ENCODE data around the gene CSNK2A1.
A peak's percentile ranks its signal among the peaks of the same experiment; 100 is the strongest.
"Not testable (repeated sequence)": the region's sequence is repeated elsewhere in the genome, so short reads cannot be mapped to it uniquely, and the experiment has no call there.

CSNK2A1 gene

DNA sequence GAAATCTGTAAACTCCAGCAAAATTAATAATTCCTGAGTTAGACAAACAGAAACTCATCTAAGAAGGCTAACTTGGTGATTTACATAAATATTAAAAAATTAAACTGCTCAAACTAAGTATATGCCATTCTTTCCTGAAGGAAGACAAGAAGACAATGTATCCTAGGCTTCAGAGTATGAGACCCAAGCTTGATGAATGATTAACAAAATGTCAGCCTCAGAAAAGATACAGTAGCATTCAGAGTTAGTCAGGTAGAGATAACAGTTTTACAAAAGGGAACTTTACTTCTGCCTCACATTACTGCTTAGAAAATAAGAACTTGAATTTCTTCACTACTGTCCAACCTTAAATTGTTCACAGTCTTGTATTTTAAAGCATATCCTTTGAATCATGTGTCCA, 12.0 kb downstream of the CSNK2A1 start:
- DNase-seq: no peak

DNA sequence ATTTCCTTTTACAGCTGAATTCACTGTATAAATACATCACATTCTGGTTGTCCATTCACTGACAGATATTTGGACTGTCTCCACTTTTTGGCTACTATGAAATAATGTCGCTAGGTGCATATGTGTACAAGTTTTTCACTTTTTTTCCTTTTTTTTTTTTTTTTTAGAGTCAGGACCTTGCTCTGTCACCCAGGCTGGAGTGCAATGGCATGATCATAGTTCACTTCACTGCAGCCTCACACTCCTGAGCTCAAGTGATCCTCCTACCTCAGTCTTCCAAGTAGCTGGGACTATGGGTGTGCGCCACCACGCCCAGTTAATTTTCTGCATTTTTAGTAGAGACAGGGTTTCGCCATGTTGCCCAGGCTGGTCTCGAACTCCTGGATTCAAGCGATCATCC, 13.3 kb downstream of the CSNK2A1 start:
- no peak for DNase-seq

GRCh38 chr20:528923-529604, 14.5 kb downstream of the CSNK2A1 start:
- peak; percentile 67 for DNase-seq

- no peak for DNase-seq
Observed at GRCh38 chr20:527571-527886, 16.1 kb downstream of the CSNK2A1 start.

DNA sequence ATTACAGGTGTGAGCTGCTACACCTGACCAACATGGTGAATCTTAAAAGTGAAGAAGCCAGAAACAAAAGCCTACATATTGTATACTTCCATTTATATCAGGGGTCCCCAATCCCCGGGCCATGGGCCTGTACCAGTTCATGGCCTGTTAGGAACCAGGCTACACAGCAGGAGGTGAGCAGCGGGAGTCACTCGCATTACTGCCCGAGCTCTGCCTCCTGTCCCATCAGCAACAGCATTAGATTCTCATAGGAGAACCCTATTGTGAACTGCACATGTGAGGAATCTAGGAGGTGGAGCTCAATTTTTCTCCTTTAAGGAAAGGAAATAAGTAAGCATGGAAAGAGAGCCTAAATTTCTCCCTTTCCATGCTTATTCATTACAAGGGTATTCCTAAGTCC, 21.7 kb downstream of the CSNK2A1 start:
- no peak for DNase-seq

DNA sequence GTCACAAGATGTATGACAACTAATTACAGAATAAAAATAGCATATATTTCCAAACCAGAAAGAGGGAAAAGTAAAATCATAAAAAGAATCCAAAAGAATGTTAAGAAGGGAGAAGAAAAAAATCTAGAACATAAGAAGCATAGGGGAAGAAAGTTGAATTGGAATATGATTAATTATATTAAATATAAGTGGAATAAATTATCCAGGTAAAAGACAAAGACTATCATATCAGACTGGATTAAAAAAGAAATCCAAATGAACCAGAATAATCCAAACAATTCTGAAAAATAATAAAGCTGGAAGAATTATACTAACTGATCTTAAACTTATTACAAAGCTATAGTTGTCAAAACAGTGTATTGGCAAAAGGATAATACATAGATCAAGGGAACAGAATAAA, 23.6 kb downstream of the CSNK2A1 start:
- no peak for DNase-seq

- peak; percentile 5 for DNase-seq
Observed at GRCh38 chr20:517221-517620, 26.4 kb downstream of the CSNK2A1 start.

- DNase-seq: no peak
Observed at GRCh38 chr20:516799-517198, 26.8 kb downstream of the CSNK2A1 start.

DNA sequence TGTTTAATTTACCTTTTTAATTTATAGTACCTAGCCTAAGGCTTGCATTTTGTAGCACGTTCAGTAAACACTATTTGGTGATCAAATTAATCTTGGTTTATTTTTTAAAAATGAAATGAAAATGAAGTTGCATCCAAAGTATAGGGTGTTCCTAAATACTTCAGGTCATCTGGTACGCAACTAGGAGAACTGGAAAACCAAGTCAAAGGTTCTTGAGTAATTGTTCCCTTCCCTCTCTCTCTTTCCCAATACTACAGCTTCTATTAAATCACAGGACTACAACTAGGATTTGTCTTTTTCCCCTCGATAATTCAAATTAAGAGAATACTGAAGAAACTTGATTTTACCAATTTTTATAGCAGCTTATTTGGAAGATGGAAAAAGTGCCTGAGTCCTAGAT, 27.9 kb downstream of the CSNK2A1 start:
- DNase-seq: no peak

GRCh38 chr20:513429-513828, 30.2 kb downstream of the CSNK2A1 start:
- DNase-seq: peak; percentile 6

DNA sequence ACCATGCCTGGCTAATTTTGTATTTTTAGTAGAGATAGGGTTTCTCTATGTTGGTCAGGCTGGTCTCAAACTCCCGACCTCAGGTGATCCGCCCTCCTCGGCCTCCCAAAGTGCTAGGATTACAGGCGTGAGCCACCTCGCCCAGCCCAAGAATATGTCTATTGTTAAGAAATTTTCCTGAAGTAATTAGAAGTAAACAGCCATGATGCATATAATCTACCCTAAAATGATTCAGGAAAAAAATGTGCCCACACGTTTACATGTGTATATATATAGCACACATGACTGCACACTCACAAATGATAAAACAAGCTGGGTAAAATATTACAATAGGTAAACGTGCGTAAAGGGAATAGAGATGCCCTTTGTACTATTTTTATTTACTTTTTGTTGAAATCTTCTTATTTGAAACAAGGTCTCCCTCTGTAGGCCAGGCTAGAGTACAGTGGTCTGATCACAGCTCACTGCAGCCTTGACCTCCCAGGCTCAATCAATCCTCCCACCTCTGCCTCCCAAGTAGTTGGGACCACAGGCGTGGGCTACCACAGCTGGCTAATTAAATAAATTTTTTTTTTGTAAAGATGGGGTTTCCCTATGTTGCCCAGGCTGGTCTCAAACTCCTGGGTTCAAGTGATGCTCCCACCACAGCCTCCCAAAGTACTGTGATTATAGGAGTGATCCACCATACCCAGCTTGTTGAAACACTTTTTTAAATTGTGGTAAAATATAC, 33.1 kb downstream of the CSNK2A1 start:
- DNase-seq: not testable (repeated sequence)

GRCh38 chr20:508364-508787, 35.2 kb downstream of the CSNK2A1 start:
- DNase-seq: peak; percentile 9

GRCh38 chr20:507761-508332, 35.7 kb downstream of the CSNK2A1 start:
- DNase-seq: no peak

DNA sequence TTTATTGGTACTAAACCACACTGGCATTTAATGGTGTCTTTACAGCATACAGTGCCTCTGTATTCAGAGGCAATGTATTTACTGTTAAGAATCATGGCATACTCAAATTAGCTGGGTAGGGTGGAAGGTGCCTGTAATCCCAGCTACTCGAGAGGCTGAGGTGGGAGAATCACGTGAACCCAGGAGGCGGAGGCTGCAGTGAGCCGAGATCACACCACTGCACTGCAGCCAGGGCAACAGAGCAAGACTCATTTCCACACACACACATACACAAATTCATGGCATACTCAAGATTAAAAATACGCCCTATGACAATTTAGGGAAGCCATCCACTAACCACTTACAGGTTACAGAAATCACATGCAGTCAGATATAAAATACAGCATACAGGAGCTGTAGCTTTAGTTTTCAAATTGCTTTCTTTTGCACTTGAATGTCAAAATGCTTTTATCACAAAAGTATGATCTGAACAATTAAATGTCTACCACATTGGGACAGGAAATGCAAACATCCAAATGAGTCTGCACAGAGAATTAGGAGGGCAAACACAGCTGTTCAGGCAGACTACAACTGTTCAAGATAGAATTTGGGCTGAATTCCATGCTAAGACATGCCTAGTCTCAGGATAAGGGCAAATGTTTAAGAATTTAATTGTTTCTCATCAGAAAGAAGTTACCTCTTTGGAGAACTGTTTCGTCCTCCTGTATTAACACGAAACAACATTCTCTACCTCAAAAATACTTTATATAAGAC, 36.4 kb downstream of the CSNK2A1 start:
- no peak for DNase-seq

DNA sequence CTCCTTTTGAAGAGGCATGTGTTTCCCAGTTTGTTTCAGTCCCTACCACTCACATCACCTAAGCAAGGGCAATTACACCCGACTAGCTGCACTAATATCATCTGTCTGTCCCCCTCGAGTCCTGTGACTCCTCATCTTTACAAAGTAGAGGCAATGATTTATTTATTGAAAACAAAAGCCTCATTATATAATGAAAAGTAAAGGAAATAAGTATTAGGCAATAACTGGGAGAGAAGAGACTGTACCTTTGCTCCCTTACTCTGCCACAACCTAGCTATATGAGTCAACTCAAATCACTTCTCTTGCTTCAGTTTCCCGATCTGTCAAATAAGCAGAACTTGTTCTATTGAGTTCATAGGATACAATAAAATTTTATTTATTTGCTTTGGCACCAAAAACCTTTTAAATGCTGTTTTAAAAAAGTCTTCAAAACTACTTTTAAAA, 38.9 kb downstream of the CSNK2A1 start:
- DNase-seq: no peak

DNA sequence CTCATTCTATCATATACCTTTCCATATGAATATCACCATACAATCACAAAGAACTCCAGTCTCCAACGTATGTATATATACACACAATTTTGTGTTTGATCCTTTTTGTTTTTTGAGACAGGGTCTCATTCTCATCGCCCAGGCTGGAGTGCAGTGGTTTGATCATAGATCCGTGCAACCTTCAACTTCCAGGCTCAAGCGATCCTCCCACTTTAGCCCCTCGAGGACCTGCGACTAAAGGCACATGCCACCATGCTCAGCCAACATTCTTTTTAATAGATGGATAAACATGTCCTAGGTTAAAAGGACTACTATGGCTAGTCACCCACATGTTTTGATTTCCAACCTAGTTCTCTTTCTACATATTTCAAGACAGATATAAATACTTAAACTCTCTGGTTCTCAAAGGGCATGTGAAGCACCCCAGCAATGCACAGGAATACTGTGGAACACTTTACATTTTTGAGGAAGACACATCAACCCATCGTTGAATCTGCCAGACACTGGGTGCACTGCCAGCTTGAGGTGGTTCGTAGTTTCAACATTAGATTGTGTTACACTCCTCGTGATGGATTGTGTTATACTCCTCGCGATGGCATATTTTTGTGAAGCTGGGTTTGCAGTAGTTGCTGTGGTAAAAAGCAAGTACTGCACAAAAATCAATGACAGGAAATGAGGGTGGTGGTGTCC, 40.4 kb downstream of the CSNK2A1 start:
- DNase-seq: no peak

GRCh38 chr20:497979-498378, 45.6 kb downstream of the CSNK2A1 start:
- DNase-seq: no peak

- DNase-seq: no peak
Observed at GRCh38 chr20:496126-496696, 47.4 kb downstream of the CSNK2A1 start.

- DNase-seq: no peak
Observed at GRCh38 chr20:492159-492558, 51.4 kb downstream of the CSNK2A1 start.

- DNase-seq: no peak
Observed at GRCh38 chr20:487655-488054, 55.9 kb downstream of the CSNK2A1 start.

GRCh38 chr20:483815-484644, 59.6 kb downstream of the CSNK2A1 start:
- DNase-seq: no peak

- no peak for DNase-seq
Observed at GRCh38 chr20:481167-481566, 62.4 kb downstream of the CSNK2A1 start.

Data from fibroblast of skin of right quadriceps (primary cell).